Testis (tissue), 3 donors: ENCODE results near the gene TSG101. TPM values are rescaled to one million over a fixed set of nuclear protein-coding genes. Genes with fewer than 3 reads are reported as not detected.

Source experiments
- DNase-seq: peaks from one replicate; pipeline ENCODE4 v3.0.0-alpha.2; 2019
- H3K27ac ChIP-seq, 2 donors: fragments of 200-600 bp; sonication (generic); one replicate each; pipeline ENCODE4 v1.5.1; 2019
- H3K27me3 ChIP-seq: fragments of 200-600 bp; sonication (generic); one replicate; pipeline ENCODE4 v1.5.1; 2019
- H3K36me3 ChIP-seq: fragments of 200-600 bp; sonication (generic); one replicate; pipeline ENCODE4 v1.5.1; 2017; ENCODE audit warnings: low read depth; ENCODE audit errors: missing control alignments
- H3K4me1 ChIP-seq: fragments of 200-600 bp; sonication (generic); one replicate; pipeline ENCODE4 v1.5.1; 2019
- H3K4me3 ChIP-seq, 2 donors: fragments of 200-600 bp; sonication (generic); one replicate each; pipeline ENCODE4 v1.5.1; 2017 to 2019
- H3K9me3 ChIP-seq: fragments of 200-600 bp; sonication (generic); one replicate; pipeline ENCODE4 v1.5.1; 2017
- CTCF ChIP-seq, 3 experiments: fragments of 450-650 bp in 2 of 3; fragments of 200-600 bp in 1 of 3; sonication (generic) in 1 of 3; IDR thresholded peaks; one replicate each; pipeline ENCODE4 v1.5.1; 2016 to 2019; ENCODE audit warnings: antibody characterized with exemption in 3 of 3, mild to moderate bottlenecking in 2 of 3, moderate library complexity in 1 of 3
- POLR2A ChIP-seq: fragments of 450-650 bp; IDR thresholded peaks from one replicate; pipeline ENCODE4 v1.6.1; 2017; ENCODE audit warnings: antibody characterized with exemption, mild to moderate bottlenecking, moderate library complexity
- WGBS, 2 donors: methylation state at CpG; one replicate each; pipeline ENCODE4 v1.1.5; 2018; 5-methylcytosine and 5-hydroxymethylcytosine counted together
- intact Hi-C: fragments of 100-400 bp; cut with DNase I; formaldehyde crosslinking; loops from one replicate; pipeline ENCODE4 v1.15.1; 2023; ENCODE audit warnings: low total_unique reads
- polyA plus RNA-seq: library from polyadenylated mRNA; stranded (reverse); fragments of 350-450 nt; fragmentation: Illumina TruSeq; extraction: RNeasy Lipid Tissue Mini Kit (QIAGEN cat#74804); gene quantifications from one replicate; pipeline ENCODE4 v1.2.3, GENCODE V29; 2014; ENCODE audit warnings: low read depth, low replicate concordance; ENCODE audit not compliant: insufficient read depth
- total RNA-seq, 2 donors: library from RNA; depleted of rRNA; stranded (reverse); fragments of >200 nt; gene quantifications; one replicate each; pipeline ENCODE4 v1.2.3, GENCODE V29; 2016

The TSG101 gene
- total and polyA plus RNA-seq, 3 donors from 2014 or later = 92.6 to 161 (median 95.1) TPM

GRCh38 chr11:18564149-18564548 lies 37.4 kb upstream of the TSG101 start:
- H3K27ac ChIP-seq = no peak overlapping the region
- no peak overlapping the region for H3K4me3 ChIP-seq
- intact Hi-C loops = no loop called here
- no peak for DNase-seq
- H3K4me1 ChIP-seq = no peaks in the 10 kb centered on the region
- H3K9me3 ChIP-seq = no peaks in the 10 kb centered on the region
- H3K36me3 ChIP-seq = no peaks in the 10 kb centered on the region
- H3K27me3 ChIP-seq = no peaks in the 10 kb centered on the region
- TF ChIP-seq CTCF (IDR thresholded peaks at IDR 0.05) (no peak), POLR2A (no peak)

GRCh38 chr11:18563090-18563730 lies 36.5 kb upstream of the TSG101 start:
- Histone ChIP-seq H3K27me3 (no peaks in the 10 kb centered on the region), H3K4me1 (no peaks in the 10 kb centered on the region), H3K9me3 (no peaks in the 10 kb centered on the region), H3K27ac (no peak overlapping the region), H3K4me3 (no peak overlapping the region), H3K36me3 (no peaks in the 10 kb centered on the region)
- no peak for DNase-seq
- WGBS, 2 donors = 88 to 94% methylated on average over 2 of the region's 2 CpGs
- intact Hi-C loops = no loop called here
- TF ChIP-seq POLR2A (no peak), CTCF (IDR thresholded peaks at IDR 0.05) (no peak)

GRCh38 chr11:18548001-18548400 lies 21.3 kb upstream of the TSG101 start:
- Histone ChIP-seq H3K36me3 (no peaks in the 10 kb centered on the region), H3K9me3 (no peaks in the 10 kb centered on the region), H3K27me3 (no peaks in the 10 kb centered on the region), H3K4me3 (no peak overlapping the region), H3K4me1 (no peaks in the 10 kb centered on the region), H3K27ac (no peak overlapping the region)
- intact Hi-C loops = no loop called here
- no peak for TF ChIP-seq POLR2A
- no peak for TF ChIP-seq CTCF (IDR thresholded peaks at IDR 0.05)
- DNase-seq = no peak
- 76 to 82% methylated on average over 2 of the region's 2 CpGs for WGBS, 2 donors

- 89 to 100% methylated on average over 1 of the region's 1 CpG for WGBS, 2 donors
- H3K4me3 ChIP-seq = no peak overlapping the region
- no peak for DNase-seq
- no peak overlapping the region for H3K27ac ChIP-seq
- H3K4me1 ChIP-seq = no peaks in the 10 kb centered on the region
- no peaks in the 10 kb centered on the region for H3K27me3 ChIP-seq
- H3K9me3 ChIP-seq = no peaks in the 10 kb centered on the region
- H3K36me3 ChIP-seq = no peaks in the 10 kb centered on the region
- intact Hi-C loops = no loop called here
- no peak for TF ChIP-seq POLR2A
- peak in 1 of 3 experiments; percentile 3 for TF ChIP-seq CTCF (IDR thresholded peaks at IDR 0.05)
Measured at GRCh38 chr11:18540207-18541009, 13.7 kb upstream of the TSG101 start.

- H3K27me3 ChIP-seq = no peaks in the 10 kb centered on the region
- TF ChIP-seq POLR2A (no peak), CTCF (IDR thresholded peaks at IDR 0.05) (no peak)
- H3K36me3 ChIP-seq = no peaks in the 10 kb centered on the region
- no peaks in the 10 kb centered on the region for H3K4me1 ChIP-seq
- H3K4me3 ChIP-seq = no peak overlapping the region
- no peak overlapping the region for H3K27ac ChIP-seq
- no peak for DNase-seq
- intact Hi-C loops = no loop called here
- H3K9me3 ChIP-seq = no peaks in the 10 kb centered on the region
- WGBS, 2 donors = 87 to 90% methylated on average over 1 of the region's 1 CpG
Measured at GRCh38 chr11:18536209-18536608, 9.5 kb upstream of the TSG101 start.
